Measurements from ENCODE around the gene PXMP2.
"Not testable (repeated sequence)": the region's sequence is repeated elsewhere in the genome, so short reads cannot be mapped to it uniquely, and the experiment has no call there.

The PXMP2 gene

DNA sequence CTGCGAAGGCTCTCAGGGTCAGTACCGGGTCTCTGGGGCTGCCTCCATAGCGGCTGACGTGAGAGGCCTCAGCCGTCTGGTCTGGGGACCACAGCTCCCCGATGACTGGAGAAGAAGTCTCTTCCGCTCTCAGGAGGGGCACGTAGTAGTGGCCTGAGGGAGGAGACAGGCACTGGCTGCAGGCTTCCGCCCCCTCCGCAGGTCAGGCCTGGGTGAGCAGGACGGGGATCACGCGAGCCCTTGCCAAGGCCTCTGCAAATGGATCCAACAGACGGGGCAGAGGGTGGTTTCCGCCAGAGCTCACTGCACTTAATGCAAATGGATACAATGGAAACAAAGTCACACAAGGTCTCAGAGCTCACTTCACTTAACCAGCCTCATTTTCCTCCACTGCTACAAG lies 49.5 kb downstream of the PXMP2 start:
- Histone ChIP-seq H3K4me3 (ENCODE audit: extremely low read depth, insufficient read depth, low read length, poor library complexity, severe bottlenecking) (no peak overlapping the region), H3K4me1 (ENCODE audit: control insufficient read depth, insufficient read depth, low read length, poor library complexity, severe bottlenecking) (no peaks in the 10 kb centered on the region), H3K36me3 (ENCODE audit: control insufficient read depth, insufficient read depth, low read length) (peaks cover 95% of the 10 kb centered on the region), H3K9me3 (ENCODE audit: control insufficient read depth, low read length) (no peaks in the 10 kb centered on the region), H3K27ac (ENCODE audit: low read depth, low read length, severe bottlenecking) (no peak overlapping the region)
- 92 to 94% methylated on average over 14 to 15 of the region's 15 CpGs for WGBS, 2 experiments (ENCODE audit: insufficient coverage in 2 of 2)

DNA sequence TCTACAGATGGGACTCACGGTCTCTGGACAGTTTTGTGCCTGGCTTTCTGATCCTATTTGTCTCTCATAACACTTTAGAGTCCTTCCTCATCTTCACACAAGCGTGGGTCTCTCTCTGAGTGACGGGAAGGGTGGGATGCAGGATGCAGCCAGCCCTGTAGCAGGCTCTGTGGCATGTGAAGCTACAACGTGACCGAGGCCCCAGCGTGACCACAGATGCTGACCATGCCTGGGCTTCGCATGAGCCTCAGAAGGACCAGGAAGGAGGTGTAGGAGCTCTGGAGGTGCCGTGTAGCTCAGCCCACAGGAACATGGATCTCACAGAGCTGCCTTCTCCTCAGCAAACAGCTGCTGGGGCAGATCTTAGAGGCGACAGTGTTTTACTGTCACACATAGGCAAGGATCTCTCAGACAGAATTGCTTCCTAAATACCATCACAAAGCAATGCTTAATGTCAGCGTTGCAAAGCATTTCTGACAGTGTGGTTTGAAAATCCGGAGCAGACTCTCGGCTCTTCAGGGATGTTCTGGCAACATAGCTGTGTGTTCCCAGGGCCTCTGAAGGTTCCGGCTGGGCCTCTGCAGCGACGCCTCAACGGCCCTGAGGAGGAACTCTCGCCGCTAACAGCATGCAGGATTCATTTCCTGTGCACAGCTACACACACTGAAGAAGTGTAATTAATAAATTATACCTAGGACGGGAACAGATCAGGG lies 52.4 kb downstream of the PXMP2 start:
- no peaks in the 10 kb centered on the region for H3K4me1 ChIP-seq (ENCODE audit: control insufficient read depth, insufficient read depth, low read length, poor library complexity, severe bottlenecking)
- no peak overlapping the region for H3K4me3 ChIP-seq (ENCODE audit: extremely low read depth, insufficient read depth, low read length, poor library complexity, severe bottlenecking)
- no peaks in the 10 kb centered on the region for H3K9me3 ChIP-seq (ENCODE audit: control insufficient read depth, low read length)
- H3K27ac ChIP-seq (ENCODE audit: low read depth, low read length, severe bottlenecking): no peak overlapping the region
- WGBS, 2 experiments (ENCODE audit: insufficient coverage in 2 of 2): 96 to 97% methylated on average over 11 to 14 of the region's 19 CpGs
- peaks cover 99% of the 10 kb centered on the region for H3K36me3 ChIP-seq (ENCODE audit: control insufficient read depth, insufficient read depth, low read length)

DNA sequence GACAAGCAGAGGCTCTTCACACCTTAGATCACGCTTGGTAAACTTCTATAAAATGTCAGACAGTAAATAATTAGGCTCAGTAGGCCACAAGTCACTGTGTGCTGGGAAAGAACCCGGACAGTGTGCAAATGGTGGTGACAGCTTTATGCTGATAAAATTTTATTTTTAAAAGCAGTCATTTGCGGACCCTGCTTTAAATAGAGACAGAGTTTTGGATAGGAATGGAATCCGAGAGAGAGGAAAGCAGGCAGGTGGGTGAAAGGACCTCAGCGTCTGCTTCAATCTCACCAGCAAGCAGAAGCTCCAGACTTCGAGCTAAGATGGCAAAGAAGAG lies 52.9 kb downstream of the PXMP2 start:
- Histone ChIP-seq H3K4me3 (ENCODE audit: extremely low read depth, insufficient read depth, low read length, poor library complexity, severe bottlenecking) (no peak overlapping the region), H3K27ac (ENCODE audit: low read depth, low read length, severe bottlenecking) (no peak overlapping the region), H3K36me3 (ENCODE audit: control insufficient read depth, insufficient read depth, low read length) (peaks cover 99% of the 10 kb centered on the region), H3K4me1 (ENCODE audit: control insufficient read depth, insufficient read depth, low read length, poor library complexity, severe bottlenecking) (no peaks in the 10 kb centered on the region), H3K9me3 (ENCODE audit: control insufficient read depth, low read length) (no peaks in the 10 kb centered on the region)
- 95 to 100% methylated on average over 5 to 6 of the region's 6 CpGs for WGBS, 2 experiments (ENCODE audit: insufficient coverage in 2 of 2)

DNA sequence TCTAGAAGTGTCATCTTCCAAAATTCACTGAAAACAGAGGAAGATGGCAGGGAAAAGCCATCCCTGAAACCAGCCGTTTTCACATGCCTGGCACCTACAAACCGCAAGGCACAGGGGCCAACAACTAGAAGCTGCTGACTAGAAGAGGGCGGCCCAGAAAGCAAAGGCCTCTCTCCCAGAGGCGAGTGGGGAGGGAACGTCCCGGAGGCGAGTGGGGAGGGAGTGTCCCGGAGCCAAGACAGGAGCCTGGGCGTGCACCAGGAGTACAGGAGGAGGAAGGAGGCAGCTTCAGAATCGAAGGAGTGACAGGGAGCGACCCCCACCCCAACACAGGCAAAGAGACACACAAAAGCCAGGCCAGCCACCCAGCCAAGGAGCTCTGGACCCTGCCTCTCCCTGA lies 53.3 kb downstream of the PXMP2 start:
- Histone ChIP-seq H3K27ac (ENCODE audit: low read depth, low read length, severe bottlenecking) (no peak overlapping the region), H3K9me3 (ENCODE audit: control insufficient read depth, low read length) (no peaks in the 10 kb centered on the region), H3K4me3 (ENCODE audit: extremely low read depth, insufficient read depth, low read length, poor library complexity, severe bottlenecking) (no peak overlapping the region), H3K4me1 (ENCODE audit: control insufficient read depth, insufficient read depth, low read length, poor library complexity, severe bottlenecking) (no peaks in the 10 kb centered on the region), H3K36me3 (ENCODE audit: control insufficient read depth, insufficient read depth, low read length) (peaks cover 99% of the 10 kb centered on the region)
- 92 to 98% methylated on average over 8 to 11 of the region's 11 CpGs for whole genome bisulfite sequencing, 2 experiments (ENCODE audit: insufficient coverage in 2 of 2)

DNA sequence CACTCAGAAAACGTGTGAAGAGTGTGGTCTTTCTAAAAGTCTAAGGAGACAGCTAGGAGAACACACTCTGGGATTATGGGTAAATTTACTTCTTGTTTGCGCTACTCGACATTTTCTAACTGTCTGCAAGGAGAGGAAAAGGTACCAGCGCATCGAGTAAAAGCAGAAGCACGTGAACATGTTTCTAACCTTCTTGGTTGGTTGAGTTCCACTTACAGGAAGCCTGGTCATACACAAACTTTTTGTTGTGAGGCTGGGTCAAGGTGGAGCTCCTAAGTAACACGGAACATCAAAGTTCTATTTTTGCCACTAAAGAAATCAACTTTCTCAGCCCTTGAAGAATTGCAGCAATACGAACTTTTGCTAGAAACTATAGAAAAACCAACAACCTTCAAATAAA lies 54.2 kb downstream of the PXMP2 start:
- peaks cover 99% of the 10 kb centered on the region for H3K36me3 ChIP-seq (ENCODE audit: control insufficient read depth, insufficient read depth, low read length)
- 93 to 94% methylated on average over 6 of the region's 8 CpGs for WGBS, 2 experiments (ENCODE audit: insufficient coverage in 2 of 2)
- no peaks in the 10 kb centered on the region for H3K4me1 ChIP-seq (ENCODE audit: control insufficient read depth, insufficient read depth, low read length, poor library complexity, severe bottlenecking)
- no peak overlapping the region for H3K27ac ChIP-seq (ENCODE audit: low read depth, low read length, severe bottlenecking)
- no peaks in the 10 kb centered on the region for H3K9me3 ChIP-seq (ENCODE audit: control insufficient read depth, low read length)
- no peak overlapping the region for H3K4me3 ChIP-seq (ENCODE audit: extremely low read depth, insufficient read depth, low read length, poor library complexity, severe bottlenecking)

DNA sequence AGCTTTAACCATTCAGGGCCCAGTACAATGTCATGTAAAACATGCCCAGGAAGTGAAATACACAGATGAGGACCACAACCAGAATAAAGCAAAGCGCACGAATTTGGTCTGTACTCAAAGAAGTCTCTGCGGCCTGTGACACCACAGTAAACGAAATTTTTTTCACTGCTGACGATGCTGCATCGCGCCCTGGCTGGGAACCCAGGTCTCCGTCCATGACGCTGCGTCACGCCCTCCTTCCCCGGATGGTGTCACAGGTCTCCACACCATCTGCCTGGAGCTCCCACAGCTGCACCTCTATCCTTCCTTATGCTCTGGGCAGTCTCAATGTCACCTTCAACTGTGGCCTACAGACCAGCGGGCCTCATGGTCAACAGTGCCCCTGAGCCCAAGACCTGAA lies 56.4 kb downstream of the PXMP2 start:
- Histone ChIP-seq H3K27ac (ENCODE audit: low read depth, low read length, severe bottlenecking) (no peak overlapping the region), H3K4me1 (ENCODE audit: control insufficient read depth, insufficient read depth, low read length, poor library complexity, severe bottlenecking) (no peaks in the 10 kb centered on the region), H3K9me3 (ENCODE audit: control insufficient read depth, low read length) (no peaks in the 10 kb centered on the region), H3K4me3 (ENCODE audit: extremely low read depth, insufficient read depth, low read length, poor library complexity, severe bottlenecking) (no peak overlapping the region), H3K36me3 (ENCODE audit: control insufficient read depth, insufficient read depth, low read length) (peaks cover 100% of the 10 kb centered on the region)
- WGBS, 2 experiments (ENCODE audit: insufficient coverage in 2 of 2): 95 to 96% methylated on average over 11 to 13 of the region's 13 CpGs

DNA sequence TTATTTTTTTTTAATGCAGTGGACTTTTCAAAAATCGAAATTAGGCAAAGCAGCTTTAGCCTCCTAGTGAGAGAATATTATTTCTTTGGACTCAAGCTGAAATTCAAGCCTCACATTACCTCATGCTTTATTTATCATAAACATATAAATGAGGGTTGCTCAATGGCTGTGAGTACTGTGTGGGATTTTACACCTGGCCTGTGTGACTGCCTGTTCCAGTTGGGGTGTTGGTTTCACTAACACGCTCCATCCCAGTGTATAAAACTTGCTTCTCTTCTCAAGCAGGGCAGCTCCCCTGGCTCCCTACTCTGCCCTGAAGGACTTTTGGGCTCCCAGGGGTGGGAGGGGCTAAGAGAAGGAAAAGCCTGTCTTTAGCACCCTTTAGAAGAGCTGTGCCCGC lies 59.2 kb downstream of the PXMP2 start:
- WGBS, 2 experiments (ENCODE audit: insufficient coverage in 2 of 2): 83 to 100% methylated on average over 1 of the region's 3 CpGs
- Histone ChIP-seq H3K4me1 (ENCODE audit: control insufficient read depth, insufficient read depth, low read length, poor library complexity, severe bottlenecking) (no peaks in the 10 kb centered on the region), H3K27ac (ENCODE audit: low read depth, low read length, severe bottlenecking) (no peak overlapping the region), H3K36me3 (ENCODE audit: control insufficient read depth, insufficient read depth, low read length) (peaks cover 98% of the 10 kb centered on the region), H3K9me3 (ENCODE audit: control insufficient read depth, low read length) (no peaks in the 10 kb centered on the region), H3K4me3 (ENCODE audit: extremely low read depth, insufficient read depth, low read length, poor library complexity, severe bottlenecking) (no peak overlapping the region)

DNA sequence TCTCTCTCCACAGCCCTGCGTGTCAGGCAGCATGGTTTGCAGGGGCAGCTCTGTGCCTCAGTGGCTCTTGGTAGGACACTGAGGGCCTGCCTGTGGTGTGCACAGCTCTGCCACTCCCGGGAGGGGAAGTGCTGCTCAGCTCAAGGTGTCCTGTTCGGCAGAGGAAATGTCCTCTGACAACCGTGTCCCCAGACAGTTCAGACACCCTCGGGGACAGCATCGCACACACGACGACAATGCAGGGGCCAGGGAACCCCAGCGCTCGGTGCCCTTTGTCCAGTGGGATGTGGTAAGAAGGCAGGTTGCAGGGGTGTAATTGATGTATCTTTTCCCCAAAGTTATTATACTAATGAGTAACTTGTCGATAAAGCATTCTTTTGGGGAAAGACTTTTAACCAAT lies 60.0 kb downstream of the PXMP2 start:
- WGBS, 2 experiments (ENCODE audit: insufficient coverage in 2 of 2): 98% methylated on average over 9 to 11 of the region's 11 CpGs
- no peak overlapping the region for H3K4me3 ChIP-seq (ENCODE audit: extremely low read depth, insufficient read depth, low read length, poor library complexity, severe bottlenecking)
- H3K36me3 ChIP-seq (ENCODE audit: control insufficient read depth, insufficient read depth, low read length): peaks cover 98% of the 10 kb centered on the region
- H3K27ac ChIP-seq (ENCODE audit: low read depth, low read length, severe bottlenecking): no peak overlapping the region
- no peaks in the 10 kb centered on the region for H3K9me3 ChIP-seq (ENCODE audit: control insufficient read depth, low read length)
- H3K4me1 ChIP-seq (ENCODE audit: control insufficient read depth, insufficient read depth, low read length, poor library complexity, severe bottlenecking): no peaks in the 10 kb centered on the region

DNA sequence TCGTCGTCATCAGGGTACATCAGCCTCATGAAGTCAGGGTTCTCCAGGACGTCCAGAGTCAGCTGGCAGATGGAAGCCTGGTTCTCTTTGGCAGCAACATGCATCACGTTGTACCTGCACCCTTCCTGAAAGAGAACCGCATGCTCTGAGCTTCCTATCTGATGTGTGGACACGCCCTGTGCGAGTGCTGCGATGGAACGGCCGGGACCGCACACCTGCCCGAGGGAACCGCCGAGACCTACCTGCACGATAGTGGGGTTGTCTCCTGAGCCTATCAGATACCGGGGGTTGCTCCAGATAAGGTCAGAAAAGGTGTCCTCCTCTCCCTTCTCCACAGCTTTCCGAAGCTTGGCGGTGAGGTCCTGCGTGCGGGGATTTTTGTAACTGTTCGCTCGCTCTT lies 60.5 kb downstream of the PXMP2 start:
- H3K4me3 ChIP-seq (ENCODE audit: extremely low read depth, insufficient read depth, low read length, poor library complexity, severe bottlenecking): no peak overlapping the region
- H3K9me3 ChIP-seq (ENCODE audit: control insufficient read depth, low read length): no peaks in the 10 kb centered on the region
- H3K36me3 ChIP-seq (ENCODE audit: control insufficient read depth, insufficient read depth, low read length): peaks cover 98% of the 10 kb centered on the region
- H3K27ac ChIP-seq (ENCODE audit: low read depth, low read length, severe bottlenecking): no peak overlapping the region
- no peaks in the 10 kb centered on the region for H3K4me1 ChIP-seq (ENCODE audit: control insufficient read depth, insufficient read depth, low read length, poor library complexity, severe bottlenecking)
- 97 to 98% methylated on average over 22 of the region's 22 CpGs for WGBS, 2 experiments (ENCODE audit: insufficient coverage in 2 of 2)

DNA sequence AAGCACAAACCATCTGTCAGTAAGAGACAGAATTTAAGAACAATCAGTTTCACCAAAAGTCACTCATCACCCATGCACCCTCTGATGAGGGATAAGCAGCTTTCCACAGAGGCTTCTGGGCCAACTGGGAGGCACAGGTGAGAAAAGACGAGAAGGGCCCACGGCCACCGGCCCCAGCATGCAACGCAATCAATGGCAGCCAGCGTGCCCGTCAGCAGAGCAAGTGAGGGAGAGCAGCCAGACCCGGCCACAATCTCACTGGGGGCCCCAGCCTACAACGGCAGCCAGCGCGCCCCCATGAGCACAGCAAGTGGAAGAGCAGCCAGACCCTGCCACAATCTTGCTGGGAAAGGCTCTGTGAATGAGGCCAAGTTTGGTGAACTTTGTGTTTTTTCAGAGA lies 60.9 kb downstream of the PXMP2 start:
- no peaks in the 10 kb centered on the region for H3K4me1 ChIP-seq (ENCODE audit: control insufficient read depth, insufficient read depth, low read length, poor library complexity, severe bottlenecking)
- H3K4me3 ChIP-seq (ENCODE audit: extremely low read depth, insufficient read depth, low read length, poor library complexity, severe bottlenecking): no peak overlapping the region
- 92 to 96% methylated on average over 10 of the region's 10 CpGs for WGBS, 2 experiments (ENCODE audit: insufficient coverage in 2 of 2)
- H3K27ac ChIP-seq (ENCODE audit: low read depth, low read length, severe bottlenecking): no peak overlapping the region
- no peaks in the 10 kb centered on the region for H3K9me3 ChIP-seq (ENCODE audit: control insufficient read depth, low read length)
- H3K36me3 ChIP-seq (ENCODE audit: control insufficient read depth, insufficient read depth, low read length): peaks cover 98% of the 10 kb centered on the region

DNA sequence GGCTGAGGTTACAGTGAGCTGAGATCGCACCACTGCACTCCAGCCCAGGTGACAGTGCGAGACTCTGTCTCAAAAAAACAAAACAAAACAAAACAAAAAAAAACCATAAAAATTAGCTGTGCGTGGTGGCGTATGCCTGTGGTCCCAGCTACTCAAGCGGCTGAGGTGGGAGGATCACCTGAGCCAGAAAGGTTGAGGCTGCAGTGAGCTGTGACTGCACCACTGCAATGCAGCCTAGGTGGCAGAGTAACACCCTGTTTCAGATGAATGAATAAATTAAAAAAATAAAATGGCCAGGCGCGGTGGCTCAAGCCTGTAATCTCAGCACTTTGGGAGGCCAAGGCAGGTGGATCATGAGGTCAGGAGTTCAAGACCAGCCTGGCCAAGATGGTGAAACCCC lies 66.3 kb downstream of the PXMP2 start:
- WGBS, 2 experiments (ENCODE audit: insufficient coverage in 2 of 2): 96 to 99% methylated on average over 5 to 6 of the region's 7 CpGs
- H3K4me3 ChIP-seq (ENCODE audit: extremely low read depth, insufficient read depth, low read length, poor library complexity, severe bottlenecking): not testable (repeated sequence)
- peaks cover 95% of the 10 kb centered on the region for H3K36me3 ChIP-seq (ENCODE audit: control insufficient read depth, insufficient read depth, low read length)

More for the DNA sequence above, 66.3 kb downstream of the PXMP2 start:
- not testable (repeated sequence) for H3K27ac ChIP-seq (ENCODE audit: low read depth, low read length, severe bottlenecking); H3K9me3 ChIP-seq (ENCODE audit: control insufficient read depth, low read length); H3K4me1 ChIP-seq (ENCODE audit: control insufficient read depth, insufficient read depth, low read length, poor library complexity, severe bottlenecking)

Data from mesodermal cell (in vitro differentiated cells).